ENCODE results near the gene NPAS2. TPM values are rescaled to one million over a fixed set of nuclear protein-coding genes. Genes with fewer than 3 reads are reported as not detected.

The NPAS2 gene
- total RNA-seq, 4 donors from 2014 or later = 14.1 to 45.8 (median 28.1) TPM

- TF ChIP-seq POLR2A (IDR thresholded peaks at IDR 0.05; ENCODE audit: low read depth) (no peak), POLR2AphosphoS5 (IDR thresholded peaks at IDR 0.05) (peak in 1 of 2 donors; percentile 14), EP300 (IDR thresholded peaks at IDR 0.05) (no peak)
- WGBS = 51% methylated on average over 16 of the region's 16 CpGs
- Histone ChIP-seq H3K27ac (replicated peaks in 1 of 4) (peak overlapping the region; percentile 1 to 72 (median 50)), H3K9me3 (no peaks in the 10 kb centered on the region), H3K4me1 (peaks cover 17 to 31% (median 24%) of the 10 kb centered on the region in 4 donors), H3K36me3 (no peaks in the 10 kb centered on the region), H3K27me3 (no peaks in the 10 kb centered on the region), H3K4me3 (no peak overlapping the region)
- intact Hi-C loops (cut with DNase I) = no loop called here
- DNase-seq (ENCODE audit: extremely low spot score) = no peak
Measured at GRCh38 chr2:100878000-100878791, 58.3 kb downstream of the NPAS2 start.

GRCh38 chr2:100879296-100879695 lies 59.4 kb downstream of the NPAS2 start:
- Histone ChIP-seq H3K4me3 (no peak overlapping the region), H3K4me1 (peaks cover 28 to 42% (median 35%) of the 10 kb centered on the region in 4 donors), H3K27me3 (no peaks in the 10 kb centered on the region), H3K36me3 (no peaks in the 10 kb centered on the region), H3K27ac (replicated peaks in 1 of 4) (no peak overlapping the region), H3K9me3 (no peaks in the 10 kb centered on the region)
- TF ChIP-seq CTCF (IDR thresholded peaks at IDR 0.05) (no peak), POLR2AphosphoS5 (IDR thresholded peaks at IDR 0.05) (no peak), EP300 (IDR thresholded peaks at IDR 0.05) (no peak), POLR2A (IDR thresholded peaks at IDR 0.05; ENCODE audit: low read depth) (no peak)
- WGBS = 79% methylated on average over 3 of the region's 3 CpGs
- no peak for DNase-seq (ENCODE audit: extremely low spot score)
- intact Hi-C loops (cut with DNase I) = no loop called here

GRCh38 chr2:100880036-100880435 lies 60.1 kb downstream of the NPAS2 start:
- Histone ChIP-seq H3K4me1 (peaks cover 29 to 42% (median 35%) of the 10 kb centered on the region in 4 donors), H3K27ac (replicated peaks in 1 of 4) (no peak overlapping the region), H3K36me3 (no peaks in the 10 kb centered on the region), H3K9me3 (no peaks in the 10 kb centered on the region), H3K27me3 (no peaks in the 10 kb centered on the region), H3K4me3 (no peak overlapping the region)
- TF ChIP-seq EP300 (IDR thresholded peaks at IDR 0.05) = no peak
- no peak for TF ChIP-seq POLR2AphosphoS5 (IDR thresholded peaks at IDR 0.05)
- TF ChIP-seq CTCF (IDR thresholded peaks at IDR 0.05) = no peak
- no peak for TF ChIP-seq POLR2A (IDR thresholded peaks at IDR 0.05; ENCODE audit: low read depth)
- intact Hi-C loops (cut with DNase I) = no loop called here
- no peak for DNase-seq (ENCODE audit: extremely low spot score)
- WGBS = 95% methylated on average over 5 of the region's 5 CpGs

GRCh38 chr2:100880730-100881129 lies 60.8 kb downstream of the NPAS2 start:
- no peak for TF ChIP-seq POLR2A (IDR thresholded peaks at IDR 0.05; ENCODE audit: low read depth)
- TF ChIP-seq CTCF (IDR thresholded peaks at IDR 0.05) = no peak
- no peak for TF ChIP-seq EP300 (IDR thresholded peaks at IDR 0.05)
- intact Hi-C loops (cut with DNase I) = no loop called here
- WGBS = 81% methylated on average over 7 of the region's 7 CpGs

GRCh38 chr2:100882645-100883613 lies 63.0 kb downstream of the NPAS2 start:
- Histone ChIP-seq H3K27me3 (no peaks in the 10 kb centered on the region), H3K4me3 (no peak overlapping the region), H3K27ac (replicated peaks in 1 of 4) (no peak overlapping the region), H3K36me3 (no peaks in the 10 kb centered on the region), H3K9me3 (no peaks in the 10 kb centered on the region), H3K4me1 (peaks cover 39 to 46% (median 40%) of the 10 kb centered on the region in 4 donors)
- 74% methylated on average over 8 of the region's 11 CpGs for whole genome bisulfite sequencing
- intact Hi-C loops (cut with DNase I) = no loop called here
- DNase-seq (ENCODE audit: extremely low spot score) = no peak
- TF ChIP-seq EP300 (IDR thresholded peaks at IDR 0.05) (no peak), POLR2A (IDR thresholded peaks at IDR 0.05; ENCODE audit: low read depth) (no peak), POLR2AphosphoS5 (IDR thresholded peaks at IDR 0.05) (no peak), CTCF (IDR thresholded peaks at IDR 0.05) (no peak)

More at GRCh38 chr2:100880730-100881129, 60.8 kb downstream of the NPAS2 start:
- DNase-seq (ENCODE audit: extremely low spot score) = no peak
- no peaks in the 10 kb centered on the region for H3K9me3 ChIP-seq
- H3K36me3 ChIP-seq = no peaks in the 10 kb centered on the region
- no peak overlapping the region for H3K27ac ChIP-seq (replicated peaks in 1 of 4)
- H3K4me3 ChIP-seq = no peak overlapping the region
- no peaks in the 10 kb centered on the region for H3K27me3 ChIP-seq
- H3K4me1 ChIP-seq = peaks cover 29 to 37% (median 34%) of the 10 kb centered on the region in 4 donors

Measured in esophagus muscularis mucosa (tissue), 4 donors.